ENCODE data around the gene OR5K2. TPM values are rescaled to one million over a fixed set of nuclear protein-coding genes. Genes with fewer than 3 reads are reported as not detected.
A peak's percentile ranks its signal among the peaks of the same experiment; 100 is the strongest.

Gene OR5K2
- total RNA-seq, 2 donors from 2014 or later: not detected

DNA sequence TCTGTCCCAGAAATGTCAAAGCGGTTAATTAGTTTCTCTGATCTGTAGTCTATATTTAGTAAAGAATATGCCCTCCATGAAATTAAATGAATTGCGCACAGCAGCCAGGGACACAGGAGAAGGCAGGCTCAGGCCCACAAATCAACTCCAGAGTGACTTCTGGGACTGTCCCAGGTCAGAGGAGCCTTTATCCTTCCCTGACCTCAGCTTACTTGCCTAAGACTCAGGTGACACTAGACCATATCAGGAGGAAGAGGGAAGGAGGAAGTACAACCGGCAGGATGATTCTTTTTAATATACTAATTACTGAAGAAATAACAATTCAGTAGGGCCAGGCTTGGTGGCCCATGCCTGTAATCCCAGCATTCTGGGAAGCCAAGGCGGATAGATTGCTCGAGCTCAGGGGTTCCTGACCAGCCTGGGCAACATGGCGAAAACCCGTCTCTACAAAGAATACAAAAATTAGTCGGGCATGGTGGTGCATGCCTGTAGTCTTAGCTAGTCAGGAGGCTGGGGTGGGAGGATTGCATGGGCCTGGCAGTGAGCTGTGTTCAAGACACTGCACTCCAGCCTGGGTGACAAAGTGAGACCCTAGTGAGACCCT, 32.5 kb downstream of the OR5K2 start:
- Histone ChIP-seq H3K27ac (no peak overlapping the region), H3K4me3 (no peak overlapping the region), H3K9me3 (no peaks in the 10 kb centered on the region), H3K36me3 (no peaks in the 10 kb centered on the region), H3K4me1 (no peaks in the 10 kb centered on the region), H3K9ac (ENCODE audit: low read depth in 2 of 2, low read length in 2 of 2) (no peak overlapping the region), H3K27me3 (no peaks in the 10 kb centered on the region)
- intact Hi-C loops (cut with DNase I): no loop called here
- no peak for DNase-seq
- TF ChIP-seq, protein P1, sequence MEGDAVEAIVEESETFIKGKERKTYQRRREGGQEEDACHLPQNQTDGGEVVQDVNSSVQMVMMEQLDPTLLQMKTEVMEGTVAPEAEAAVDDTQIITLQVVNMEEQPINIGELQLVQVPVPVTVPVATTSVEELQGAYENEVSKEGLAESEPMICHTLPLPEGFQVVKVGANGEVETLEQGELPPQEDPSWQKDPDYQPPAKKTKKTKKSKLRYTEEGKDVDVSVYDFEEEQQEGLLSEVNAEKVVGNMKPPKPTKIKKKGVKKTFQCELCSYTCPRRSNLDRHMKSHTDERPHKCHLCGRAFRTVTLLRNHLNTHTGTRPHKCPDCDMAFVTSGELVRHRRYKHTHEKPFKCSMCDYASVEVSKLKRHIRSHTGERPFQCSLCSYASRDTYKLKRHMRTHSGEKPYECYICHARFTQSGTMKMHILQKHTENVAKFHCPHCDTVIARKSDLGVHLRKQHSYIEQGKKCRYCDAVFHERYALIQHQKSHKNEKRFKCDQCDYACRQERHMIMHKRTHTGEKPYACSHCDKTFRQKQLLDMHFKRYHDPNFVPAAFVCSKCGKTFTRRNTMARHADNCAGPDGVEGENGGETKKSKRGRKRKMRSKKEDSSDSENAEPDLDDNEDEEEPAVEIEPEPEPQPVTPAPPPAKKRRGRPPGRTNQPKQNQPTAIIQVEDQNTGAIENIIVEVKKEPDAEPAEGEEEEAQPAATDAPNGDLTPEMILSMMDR (IDR thresholded peaks at IDR 0.05): no peak

GRCh38 chr3:98530676-98531075, 33.2 kb downstream of the OR5K2 start:
- H3K27me3 ChIP-seq: no peaks in the 10 kb centered on the region
- no peak for DNase-seq
- no peak overlapping the region for H3K27ac ChIP-seq
- no peak overlapping the region for H3K9ac ChIP-seq (ENCODE audit: low read depth in 2 of 2, low read length in 2 of 2)
- no peaks in the 10 kb centered on the region for H3K4me1 ChIP-seq
- no peaks in the 10 kb centered on the region for H3K9me3 ChIP-seq
- intact Hi-C loops (cut with DNase I): no loop called here
- H3K36me3 ChIP-seq: no peaks in the 10 kb centered on the region
- H3K4me3 ChIP-seq: no peak overlapping the region
- TF ChIP-seq, protein P1 (IDR thresholded peaks at IDR 0.05): no peak

GRCh38 chr3:98531622-98532274, 34.3 kb downstream of the OR5K2 start, which contains the start of gene GPR15:
Gene GPR15 (plus strand): TSS chr3:98531978. CDS start chr3:98532034, 56 bp downstream.
- TF ChIP-seq, protein P1 (IDR thresholded peaks at IDR 0.05): no peak
- Histone ChIP-seq H3K27me3 (no peaks in the 10 kb centered on the region), H3K9me3 (no peaks in the 10 kb centered on the region), H3K9ac (ENCODE audit: low read depth in 2 of 2, low read length in 2 of 2) (peak within 1 kb of the TSS; percentile 54 to 69), H3K4me3 (peak within 1 kb of the TSS; percentile 9), H3K4me1 (no peaks in the 10 kb centered on the region), H3K36me3 (no peaks in the 10 kb centered on the region), H3K27ac (peak within 1 kb of the TSS; percentile 56)
- DNase-seq: no peak
- intact Hi-C loops (cut with DNase I): no loop called here

- Histone ChIP-seq H3K9me3 (no peaks in the 10 kb centered on the region), H3K27ac (peak overlapping the region; percentile 56), H3K9ac (ENCODE audit: low read depth in 2 of 2, low read length in 2 of 2) (peak overlapping the region; percentile 54 to 69), H3K4me3 (peak overlapping the region; percentile 9), H3K36me3 (no peaks in the 10 kb centered on the region), H3K4me1 (no peaks in the 10 kb centered on the region), H3K27me3 (no peaks in the 10 kb centered on the region)
- intact Hi-C loops (cut with DNase I): no loop called here
- DNase-seq: no peak
- TF ChIP-seq, protein P1 (IDR thresholded peaks at IDR 0.05): no peak
Measured at GRCh38 chr3:98532275-98532637, 34.8 kb downstream of the OR5K2 start.

DNA sequence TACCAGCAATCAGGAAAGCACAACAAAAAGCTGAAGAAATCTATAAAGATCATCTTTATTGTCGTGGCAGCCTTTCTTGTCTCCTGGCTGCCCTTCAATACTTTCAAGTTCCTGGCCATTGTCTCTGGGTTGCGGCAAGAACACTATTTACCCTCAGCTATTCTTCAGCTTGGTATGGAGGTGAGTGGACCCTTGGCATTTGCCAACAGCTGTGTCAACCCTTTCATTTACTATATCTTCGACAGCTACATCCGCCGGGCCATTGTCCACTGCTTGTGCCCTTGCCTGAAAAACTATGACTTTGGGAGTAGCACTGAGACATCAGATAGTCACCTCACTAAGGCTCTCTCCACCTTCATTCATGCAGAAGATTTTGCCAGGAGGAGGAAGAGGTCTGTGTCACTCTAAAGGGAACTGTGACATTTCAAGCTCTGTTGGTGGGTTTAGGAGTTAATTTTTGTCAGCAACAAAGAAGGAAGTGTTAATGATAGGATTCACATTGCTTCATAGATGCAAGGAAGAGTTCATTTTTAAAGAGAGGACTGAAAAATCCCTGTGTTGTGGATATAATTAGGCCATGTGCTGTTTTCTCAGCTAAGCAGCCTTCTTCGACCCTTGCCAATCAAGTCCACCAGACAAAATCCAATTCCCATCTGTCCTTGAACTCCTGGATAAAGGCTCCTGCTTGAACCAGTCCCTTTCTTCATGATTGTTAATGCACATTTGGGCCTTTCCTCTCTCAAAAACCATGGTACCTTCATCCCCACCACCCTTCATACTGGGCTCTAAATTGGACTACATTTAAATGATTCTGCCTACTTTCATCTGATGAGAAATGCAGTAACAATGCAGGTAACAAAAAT, 35.5 kb downstream of the OR5K2 start:
- TF ChIP-seq, protein P1 (IDR thresholded peaks at IDR 0.05): no peak
- intact Hi-C loops (cut with DNase I): no loop called here

More for the DNA sequence above, 35.5 kb downstream of the OR5K2 start:
- no peak for DNase-seq
- H3K36me3 ChIP-seq: no peaks in the 10 kb centered on the region
- H3K4me1 ChIP-seq: no peaks in the 10 kb centered on the region
- no peaks in the 10 kb centered on the region for H3K9me3 ChIP-seq
- H3K27ac ChIP-seq: peak overlapping the region; percentile 56
- peak overlapping the region; percentile 9 for H3K4me3 ChIP-seq
- H3K9ac ChIP-seq (ENCODE audit: low read depth in 2 of 2, low read length in 2 of 2): peak overlapping the region; percentile 54 to 69
- H3K27me3 ChIP-seq: no peaks in the 10 kb centered on the region

All from colonic mucosa (tissue), 4 donors.